NCI-H82 treated with DMSO at 0.1 percent for 48 hours (cell line): ENCODE results near the gene ZDHHC11B.
"Not testable (repeated sequence)": the region's sequence is repeated elsewhere in the genome, so short reads cannot be mapped to it uniquely, and the experiment has no call there.

Experiments
- DNase-seq: peaks from one replicate; lab custom pipeline; 2025; ENCODE audit not compliant: unreplicated experiment; lab: John Stamatoyannopoulos, UW

ZDHHC11B gene

DNA sequence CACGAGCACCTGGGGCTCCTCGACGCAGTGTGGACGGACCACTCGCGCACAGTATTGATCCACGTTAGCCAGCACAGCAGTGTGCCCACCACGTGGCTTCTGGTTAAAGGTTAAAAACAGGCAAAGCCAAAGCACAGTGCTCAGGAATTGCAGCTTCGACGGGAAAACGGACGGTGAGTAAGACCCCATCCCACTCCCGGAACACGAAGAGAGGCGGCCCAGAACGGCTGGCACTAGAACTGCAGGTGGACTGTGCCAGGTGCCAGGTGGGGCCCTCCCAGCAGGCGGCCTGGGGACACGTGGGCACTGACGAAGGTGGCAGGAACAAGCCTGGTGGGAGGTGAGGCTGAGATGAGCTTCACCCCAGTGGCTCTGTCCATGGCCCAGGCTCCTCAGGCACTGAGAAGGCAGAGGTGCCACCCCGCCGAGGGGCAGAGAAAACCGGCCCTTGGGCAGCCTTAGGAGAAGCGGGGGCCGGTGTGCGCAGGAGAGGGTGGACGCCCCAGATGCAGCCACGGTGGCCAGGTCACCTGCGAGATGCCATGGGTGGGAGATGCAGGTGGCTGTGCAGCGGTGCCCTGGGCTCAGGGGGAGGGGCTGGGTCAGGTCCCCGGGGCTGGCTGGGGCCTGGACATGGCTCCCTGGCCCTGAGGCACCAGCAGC, 96.0 kb downstream of the ZDHHC11B start:
- DNase-seq: not testable (repeated sequence)

- not testable (repeated sequence) for DNase-seq
Measured at GRCh38 chr5:686936-687335, 97.6 kb downstream of the ZDHHC11B start.

GRCh38 chr5:686172-686523, 98.4 kb downstream of the ZDHHC11B start:
- not testable (repeated sequence) for DNase-seq

DNA sequence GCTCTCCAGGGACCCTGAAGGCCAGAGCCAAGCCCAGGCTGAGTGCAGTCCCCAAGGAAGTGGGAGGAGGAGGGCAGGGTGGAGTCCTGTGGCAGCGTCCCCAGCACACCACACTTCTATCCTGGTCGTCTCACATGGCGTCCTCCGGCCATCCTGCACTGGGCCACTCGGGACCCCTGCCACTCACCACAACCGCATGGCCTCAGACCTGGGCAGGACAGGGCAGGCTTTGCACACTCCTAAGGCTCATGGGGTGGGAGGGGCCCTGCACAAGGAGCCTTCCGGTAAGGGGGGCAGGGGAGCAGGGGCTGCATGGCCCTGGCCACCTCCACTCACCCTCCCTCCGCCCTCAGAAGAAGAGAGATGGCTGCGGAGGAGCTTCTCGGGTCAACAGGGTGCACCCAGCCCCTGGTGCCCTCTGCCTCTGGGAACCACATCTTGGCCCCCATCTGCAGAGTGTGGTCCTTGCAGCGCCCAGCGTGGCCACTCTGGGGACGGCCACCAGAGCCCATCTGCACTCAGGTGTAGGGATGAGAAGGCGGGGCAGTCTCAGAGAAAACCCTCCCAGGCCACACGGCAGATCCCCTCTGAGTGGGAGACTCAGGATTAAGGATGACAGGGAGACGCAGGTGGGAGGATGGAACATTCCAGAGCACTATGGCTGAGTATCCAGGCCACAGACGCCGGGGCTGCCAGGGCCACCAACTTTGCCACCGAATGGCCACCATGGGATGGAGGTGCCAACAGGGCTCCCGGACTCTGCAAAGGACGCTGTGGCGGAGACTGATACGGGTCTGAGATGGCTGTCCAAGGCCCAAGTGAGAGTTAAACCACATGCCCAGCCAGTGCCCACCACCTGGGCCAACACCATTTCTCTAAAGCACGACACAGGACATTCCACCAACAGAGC, 99.0 kb downstream of the ZDHHC11B start:
- DNase-seq: no peak

DNA sequence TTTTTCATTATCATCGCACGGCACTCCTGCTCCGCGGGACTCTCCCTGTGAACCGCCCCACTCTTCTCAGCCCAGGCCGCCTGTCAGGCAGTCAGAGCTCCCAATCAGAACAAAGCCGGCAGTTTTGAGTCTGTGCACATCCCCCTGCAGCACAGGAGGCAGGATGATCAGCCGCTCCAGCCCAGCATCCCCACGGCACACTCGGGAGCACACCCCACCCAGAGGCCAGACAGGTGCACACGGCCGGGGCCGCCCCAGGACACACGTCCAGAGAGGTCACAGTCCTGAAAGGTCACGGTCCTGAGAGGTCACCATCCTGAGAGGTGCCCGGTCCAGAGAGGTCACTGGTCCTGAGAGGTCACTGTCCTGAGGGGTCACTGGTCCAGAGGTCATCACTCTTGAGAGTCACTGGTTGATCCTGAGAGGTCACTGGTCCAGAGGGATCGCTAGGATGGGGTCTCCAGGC, 99.7 kb downstream of the ZDHHC11B start:
- DNase-seq: no peak

DNA sequence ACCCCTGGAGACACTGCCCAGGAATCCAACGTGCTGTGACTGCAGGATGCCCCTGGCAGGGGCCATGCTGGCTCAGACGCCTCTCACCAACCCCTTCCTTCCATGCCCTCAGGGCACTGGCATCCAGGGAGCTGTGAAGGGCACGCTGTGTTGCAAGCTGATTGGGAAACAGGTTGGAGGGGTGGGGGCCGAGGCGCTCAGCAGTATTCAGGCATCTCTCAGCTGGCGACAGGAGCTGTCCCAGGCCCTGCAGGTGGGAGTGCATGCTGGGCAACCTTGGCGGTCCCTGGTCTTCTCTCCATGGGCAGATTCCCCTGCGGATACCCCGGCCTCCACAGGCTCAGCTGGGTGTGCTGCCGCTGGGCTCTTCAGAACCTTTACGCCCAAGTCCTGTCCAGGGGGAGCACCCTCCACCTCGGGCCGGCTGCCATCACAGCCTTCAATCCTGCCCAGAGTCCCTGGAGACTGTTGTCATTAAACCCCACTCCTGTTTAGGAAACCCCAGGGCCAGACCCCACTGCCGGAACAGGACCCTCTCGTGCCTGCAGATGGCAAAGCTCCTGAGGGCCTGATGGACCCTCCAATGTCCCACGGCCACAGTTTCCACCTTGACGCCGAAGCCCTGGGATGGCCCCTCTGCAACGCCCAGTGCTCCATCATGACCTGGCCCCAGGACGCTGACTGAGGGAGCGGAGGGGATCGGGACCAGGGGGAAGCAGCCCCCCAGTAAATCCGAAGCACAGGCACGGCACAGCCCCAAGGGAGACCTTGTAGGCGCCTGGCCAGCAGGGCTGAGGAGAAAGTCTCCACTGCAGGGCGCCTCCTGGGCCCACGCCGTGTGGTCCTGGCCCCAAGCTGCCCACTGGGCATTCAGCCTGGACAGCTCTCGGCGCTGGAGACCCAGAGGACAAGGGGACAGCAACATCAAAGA, 100.7 kb downstream of the ZDHHC11B start:
- DNase-seq: no peak

DNA sequence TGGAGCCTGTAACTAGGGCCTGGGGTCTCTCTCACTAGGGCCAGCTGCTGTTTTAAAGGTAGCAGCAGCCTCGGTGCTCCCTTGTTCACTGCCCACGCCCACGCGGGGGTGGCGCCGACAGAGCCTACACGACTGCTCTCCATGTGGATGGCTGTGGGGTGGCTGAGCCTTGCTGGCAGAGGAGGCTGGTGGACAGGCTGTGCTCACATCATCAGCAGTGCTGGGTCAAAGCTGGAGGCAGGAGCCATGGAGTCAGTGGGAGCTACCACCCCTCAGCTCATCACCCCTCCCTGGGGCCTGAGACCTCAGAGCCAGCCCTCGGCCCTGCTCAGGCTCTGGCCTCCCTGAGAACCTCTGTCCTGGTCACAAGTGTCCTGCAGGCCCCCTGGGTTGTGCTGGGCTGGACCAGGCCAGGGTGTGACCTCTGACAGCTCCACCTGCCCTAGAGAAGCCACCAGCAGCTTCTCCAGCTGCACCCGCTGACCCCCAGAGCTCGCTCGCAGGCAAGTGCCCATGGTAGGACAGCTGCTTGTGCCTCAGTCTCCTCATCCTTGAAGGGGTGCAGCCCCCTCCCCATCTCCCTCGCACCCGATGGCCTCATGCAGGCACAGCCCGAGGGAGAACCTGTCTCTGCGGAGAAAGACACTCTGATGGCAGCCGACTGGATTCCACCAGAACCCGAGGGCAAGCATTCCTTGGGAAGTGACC, 101.7 kb downstream of the ZDHHC11B start:
- not testable (repeated sequence) for DNase-seq

- not testable (repeated sequence) for DNase-seq
Measured at GRCh38 chr5:682216-682615, 102.3 kb downstream of the ZDHHC11B start.

GRCh38 chr5:681317-682191, 103.0 kb downstream of the ZDHHC11B start:
- DNase-seq: not testable (repeated sequence)

DNA sequence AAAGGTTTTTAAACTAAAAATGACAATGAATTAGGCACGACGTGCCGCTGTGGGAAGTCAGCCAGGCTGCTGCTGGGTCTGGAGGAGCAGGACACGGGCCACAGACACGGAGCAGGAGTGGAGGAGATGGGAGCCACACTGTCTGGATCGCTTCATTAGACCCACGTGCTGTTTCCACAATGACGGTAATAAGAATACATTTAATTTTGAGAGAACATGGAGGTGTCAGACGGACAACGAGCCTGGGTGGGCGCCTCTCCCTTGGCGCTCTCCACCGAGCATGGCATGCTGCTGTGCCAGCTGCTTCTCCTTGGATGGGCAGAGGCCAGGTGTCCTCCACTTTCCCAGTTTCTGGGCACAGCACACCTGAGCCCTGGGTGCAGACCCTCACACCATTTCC, 103.7 kb downstream of the ZDHHC11B start:
- DNase-seq: not testable (repeated sequence)

- DNase-seq: not testable (repeated sequence)
Measured at GRCh38 chr5:680118-680795, 104.3 kb downstream of the ZDHHC11B start.

- DNase-seq: not testable (repeated sequence)
Measured at GRCh38 chr5:679166-679895, 105.2 kb downstream of the ZDHHC11B start.

- DNase-seq: not testable (repeated sequence)
Measured at GRCh38 chr5:678521-678920, 106.0 kb downstream of the ZDHHC11B start.

DNA sequence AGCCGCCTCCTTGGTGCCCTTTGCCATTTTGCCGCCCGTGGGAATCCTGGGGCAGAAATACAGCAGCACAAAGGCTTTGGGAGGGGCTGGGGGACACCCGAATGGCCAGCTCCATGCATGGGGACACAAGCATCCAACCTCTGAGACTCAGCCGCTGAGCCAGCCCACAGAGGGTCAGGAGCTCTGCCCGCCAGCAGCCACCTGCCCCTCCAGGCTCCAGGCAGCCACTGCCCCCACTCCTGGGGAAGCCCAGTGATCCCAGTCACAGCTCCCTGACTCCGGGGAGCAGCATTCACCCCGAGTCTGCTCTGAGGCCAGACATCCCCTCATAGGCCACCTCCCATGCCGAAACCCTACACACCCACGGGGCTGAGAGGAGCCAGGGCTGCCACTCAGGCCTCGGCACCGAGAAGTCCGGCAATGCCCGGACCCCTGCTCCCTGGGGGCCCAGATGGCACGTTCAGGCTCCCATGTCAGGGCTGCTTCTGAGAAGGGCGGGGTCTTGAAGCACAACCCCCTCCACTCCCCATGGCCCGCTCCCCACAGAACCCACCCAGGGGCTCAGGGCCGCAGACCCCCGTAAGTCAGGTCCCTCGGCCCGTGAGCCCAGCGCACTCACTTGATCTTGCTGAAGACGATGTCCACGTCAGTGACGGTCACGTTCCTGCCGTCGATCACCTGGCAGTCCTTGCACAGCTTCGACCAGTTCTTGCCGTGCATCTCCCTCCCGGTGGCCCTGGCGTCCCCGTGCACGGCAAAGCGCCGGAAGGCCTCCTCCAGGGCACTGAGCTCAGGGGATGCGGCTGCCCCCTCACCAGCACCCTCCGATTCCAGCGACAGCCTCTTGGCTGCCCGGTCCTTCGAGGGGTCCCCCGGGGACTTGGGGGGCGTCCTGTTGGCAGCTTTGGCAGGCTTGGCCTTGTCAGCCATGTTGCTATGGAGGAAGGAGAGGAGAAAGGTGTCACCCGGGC, 107.1 kb downstream of the ZDHHC11B start:
- DNase-seq: no peak

GRCh38 chr5:676699-677076, 107.8 kb downstream of the ZDHHC11B start:
- no peak for DNase-seq

GRCh38 chr5:675871-676698, 108.4 kb downstream of the ZDHHC11B start:
- DNase-seq: no peak
